HEK293 (cell line): ENCODE data around the gene SKAP1.

Source experiments
- CTCF ChIA-PET: fragments of 350-600 bp; formaldehyde crosslinking; extraction: SDS; loops from one replicate; lab custom pipeline; 2021; ENCODE audit warnings: antibody characterized with exemption; lab: Yijun Ruan, JAX
- POLR2A ChIA-PET: fragments of 300-600 bp; formaldehyde crosslinking; extraction: SDS; loops from one replicate; lab custom pipeline; 2020; ENCODE audit warnings: antibody characterized with exemption, inconsistent platforms; lab: Yijun Ruan, JAX
- H3K27ac ChIP-seq: fragments of 200-500 bp; sonication (Bioruptor generic); 2 replicates; pipeline ENCODE4 v1.5.1; 2014; ENCODE audit warnings: low read depth, low read length, control low read depth, inconsistent platforms; ENCODE audit errors: extremely low read depth
- H3K36me3 ChIP-seq, 2 experiments: fragments of 200-500 bp in 1 of 2; sonication (Bioruptor generic) in 1 of 2; 1 replicate in 1 of 2; 2 replicates in 1 of 2; pipeline ENCODE4 v1.5.1; 2014 to 2017; ENCODE audit warnings: inconsistent platforms in 2 of 2, low read length in 2 of 2; ENCODE audit not compliant: control insufficient read depth in 2 of 2, insufficient read depth in 1 of 2
- H3K4me1 ChIP-seq: fragments of 200-500 bp; sonication (Bioruptor generic); 2 replicates; pipeline ENCODE4 v1.5.1; 2014; ENCODE audit warnings: mild to moderate bottlenecking, low read length, inconsistent platforms; ENCODE audit not compliant: control insufficient read depth, insufficient read depth
- H3K4me3 ChIP-seq: 2 replicates; pipeline ENCODE4 v1.5.1; 2011; ENCODE audit warnings: low read depth, mild to moderate bottlenecking, control low read depth, low read length, moderate library complexity
- H3K9me3 ChIP-seq: fragments of 200-500 bp; sonication (Bioruptor generic); 2 replicates; pipeline ENCODE4 v1.5.1; 2014; ENCODE audit warnings: low read depth, low read length, inconsistent platforms; ENCODE audit not compliant: control insufficient read depth, insufficient read depth
- BCL11B ChIP-seq: fragments of 450-650 bp; formaldehyde crosslinking; IDR thresholded peaks from 2 replicates; pipeline ENCODE4 v1.5.1; 2016; ENCODE audit warnings: low read depth, missing biosample characterization, missing genetic modification characterization
- GFI1B ChIP-seq: fragments of 450-650 bp; formaldehyde crosslinking; IDR thresholded peaks from 2 replicates; pipeline ENCODE4 v1.5.1; 2016; ENCODE audit warnings: missing biosample characterization, missing genetic modification characterization
- GLI4 ChIP-seq: fragments of 450-650 bp; formaldehyde crosslinking; IDR thresholded peaks from 2 replicates; pipeline ENCODE4 v1.5.1; 2016; ENCODE audit warnings: missing biosample characterization, missing genetic modification characterization
- GLIS1 ChIP-seq: fragments of 450-650 bp; formaldehyde crosslinking; IDR thresholded peaks from 2 replicates; pipeline ENCODE4 v1.5.1; 2016; ENCODE audit warnings: missing biosample characterization, missing genetic modification characterization
- PATZ1 ChIP-seq: fragments of 450-650 bp; formaldehyde crosslinking; IDR thresholded peaks from 2 replicates; pipeline ENCODE4 v1.5.1; 2016; ENCODE audit warnings: missing biosample characterization, missing genetic modification characterization
- PRDM1 ChIP-seq: fragments of 450-650 bp; formaldehyde crosslinking; IDR thresholded peaks from 2 replicates; pipeline ENCODE4; 2016; ENCODE audit warnings: missing biosample characterization, missing genetic modification characterization
- PRDM6 ChIP-seq: fragments of 450-650 bp; formaldehyde crosslinking; IDR thresholded peaks from 2 replicates; pipeline ENCODE4 v1.5.1; 2017; ENCODE audit warnings: missing biosample characterization, missing genetic modification characterization
- SCRT2 ChIP-seq: fragments of 450-650 bp; formaldehyde crosslinking; IDR thresholded peaks from 2 replicates; pipeline ENCODE4 v1.5.1; 2016; ENCODE audit warnings: missing biosample characterization, missing genetic modification characterization
- TRIM28 ChIP-seq: IDR thresholded peaks from 2 replicates; pipeline ENCODE4 v1.6.1; 2011; ENCODE audit warnings: low read length, control low read depth, borderline replicate concordance
- ZBTB17 ChIP-seq: fragments of 450-650 bp; formaldehyde crosslinking; IDR thresholded peaks from 2 replicates; pipeline ENCODE4 v1.5.1; 2016; ENCODE audit warnings: missing biosample characterization, missing genetic modification characterization
- ZBTB20 ChIP-seq: fragments of 450-650 bp; formaldehyde crosslinking; IDR thresholded peaks from 2 replicates; pipeline ENCODE4 v1.5.1; 2016; ENCODE audit warnings: missing biosample characterization, missing genetic modification characterization
- ZBTB44 ChIP-seq: fragments of 450-650 bp; IDR thresholded peaks from 2 replicates; pipeline ENCODE4 v1.5.1; 2018; ENCODE audit warnings: missing biosample characterization, mild to moderate bottlenecking, missing genetic modification characterization
- ZBTB7A ChIP-seq: fragments of 450-650 bp; formaldehyde crosslinking; IDR thresholded peaks from 2 replicates; pipeline ENCODE4 v1.5.1; 2016; ENCODE audit warnings: low read depth, missing biosample characterization, missing genetic modification characterization
- ZNF221 ChIP-seq: fragments of 450-650 bp; formaldehyde crosslinking; IDR thresholded peaks from 2 replicates; pipeline ENCODE4 v1.5.1; 2017; ENCODE audit warnings: missing biosample characterization, missing genetic modification characterization, borderline replicate concordance
- ZNF239 ChIP-seq: fragments of 450-650 bp; formaldehyde crosslinking; IDR thresholded peaks from 2 replicates; pipeline ENCODE4 v1.5.1; 2016; ENCODE audit warnings: missing biosample characterization, missing genetic modification characterization
- ZNF335 ChIP-seq: fragments of 450-650 bp; formaldehyde crosslinking; conservative IDR thresholded peaks from 2 replicates; pipeline ENCODE4 v1.5.1; 2016; ENCODE audit warnings: missing biosample characterization, missing genetic modification characterization
- ZNF350 ChIP-seq: fragments of 450-650 bp; formaldehyde crosslinking; IDR thresholded peaks from 2 replicates; pipeline ENCODE4 v1.5.0; 2017; ENCODE audit warnings: missing biosample characterization, mild to moderate bottlenecking, missing genetic modification characterization
- ZNF529 ChIP-seq: fragments of 450-650 bp; formaldehyde crosslinking; IDR thresholded peaks from 2 replicates; pipeline ENCODE4 v1.5.1; 2017; ENCODE audit warnings: missing genetic modification characterization, missing biosample characterization; ENCODE audit not compliant: insufficient replicate concordance
- ZNF600 ChIP-seq: fragments of 450-650 bp; formaldehyde crosslinking; IDR thresholded peaks from 2 replicates; pipeline ENCODE4 v1.5.1; 2016; ENCODE audit warnings: missing biosample characterization, missing genetic modification characterization
- ZNF623 ChIP-seq: fragments of 450-650 bp; formaldehyde crosslinking; IDR thresholded peaks from 2 replicates; pipeline ENCODE4 v1.5.1; 2016; ENCODE audit warnings: missing biosample characterization, missing genetic modification characterization
- ZNF629 ChIP-seq: fragments of 450-650 bp; formaldehyde crosslinking; IDR thresholded peaks from 2 replicates; pipeline ENCODE4 v1.5.1; 2017; ENCODE audit warnings: missing biosample characterization, missing genetic modification characterization
- ZNF660 ChIP-seq: fragments of 450-650 bp; IDR thresholded peaks from 2 replicates; pipeline ENCODE4 v1.5.1; 2018; ENCODE audit warnings: missing biosample characterization, mild to moderate bottlenecking, missing genetic modification characterization
- ZNF664 ChIP-seq: fragments of 450-650 bp; formaldehyde crosslinking; IDR thresholded peaks from 2 replicates; pipeline ENCODE4 v1.5.1; 2016; ENCODE audit warnings: missing biosample characterization, missing genetic modification characterization
- ZNF692 ChIP-seq: fragments of 450-650 bp; formaldehyde crosslinking; IDR thresholded peaks from 2 replicates; pipeline ENCODE4 v1.5.1; 2016; ENCODE audit warnings: missing biosample characterization, missing genetic modification characterization
- ZNF777 ChIP-seq: fragments of 450-650 bp; formaldehyde crosslinking; IDR thresholded peaks from 2 replicates; pipeline ENCODE4 v1.5.1; 2017; ENCODE audit warnings: missing biosample characterization, missing genetic modification characterization, borderline replicate concordance
- ZSCAN30 ChIP-seq: fragments of 450-650 bp; IDR thresholded peaks from 2 replicates; pipeline ENCODE4 v1.5.1; 2018; ENCODE audit warnings: missing biosample characterization, mild to moderate bottlenecking, missing genetic modification characterization, moderate library complexity
- ZXDB ChIP-seq: fragments of 450-650 bp; formaldehyde crosslinking; IDR thresholded peaks from 2 replicates; pipeline ENCODE4 v1.5.1; 2016; ENCODE audit warnings: missing biosample characterization, missing genetic modification characterization
- TF ChIP-seq, protein P1 (sequence below): fragments of 450-650 bp; formaldehyde crosslinking; IDR thresholded peaks from 2 replicates; pipeline ENCODE4; 2016; ENCODE audit warnings: missing biosample characterization, missing genetic modification characterization

The SKAP1 gene

DNA sequence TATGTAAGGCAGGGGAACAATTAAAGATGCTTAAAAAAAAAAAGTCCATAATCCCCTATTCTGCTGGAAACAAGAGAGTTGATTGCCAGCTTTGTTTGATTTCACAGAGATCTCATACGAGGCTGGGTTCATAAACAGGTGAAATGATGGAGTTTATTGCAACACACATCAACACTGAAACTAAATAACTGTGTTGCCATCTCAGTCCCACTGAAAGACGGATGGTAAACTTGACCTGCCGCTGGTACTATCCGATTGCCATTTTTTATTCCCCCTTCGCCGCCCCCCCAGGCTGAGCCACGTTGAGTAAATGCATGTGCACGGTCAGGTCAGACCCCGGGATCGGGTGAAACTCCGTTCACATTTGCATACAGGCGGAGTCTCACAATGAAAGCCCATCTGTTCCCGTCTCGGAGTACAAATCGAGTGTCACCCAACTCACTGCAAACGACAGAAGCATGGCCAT is 119.2 kb downstream of the SKAP1 start:
- H3K36me3 ChIP-seq = no peaks in the 10 kb centered on the region
- TF ChIP-seq ZBTB44 (tag by site-specific recombination) (peak; percentile 58; the same call in 1 of the 2 replicates), SCRT2 (tag by site-specific recombination) (peak; percentile 42; the same call in 1 of the 2 replicates), ZNF600 (peak; percentile 57; the same call in 1 of the 2 replicates), ZNF623 (tag by site-specific recombination) (no peak), ZNF629 (0 out of 2 replicates have a peak, but pooled peaks have one; percentile 27), ZNF335 (peak; percentile 48; the same call in 1 of the 2 replicates), ZNF350 (tag by site-specific recombination) (no peak), ZNF529 (no peak), ZBTB17 (tag by site-specific recombination) (peak; percentile 97), GLIS1 (tag by site-specific recombination) (peak; percentile 58), ZBTB20 (tag by site-specific recombination) (peak; percentile 43; the same call in 1 of the 2 replicates), ZNF660 (tag by site-specific recombination) (peak; percentile 91), PRDM1 (tag by site-specific recombination) (peak; percentile 58), GFI1B (no peak), TRIM28 (0 out of 2 replicates have a peak, but pooled peaks have one; percentile 24), PATZ1 (peak; percentile 79), GLI4 (tag by site-specific recombination) (no peak), ZXDB (tag by site-specific recombination) (0 out of 2 replicates have a peak, but pooled peaks have one; percentile 30), ZNF692 (no peak)
- TF ChIP-seq, protein P1, sequence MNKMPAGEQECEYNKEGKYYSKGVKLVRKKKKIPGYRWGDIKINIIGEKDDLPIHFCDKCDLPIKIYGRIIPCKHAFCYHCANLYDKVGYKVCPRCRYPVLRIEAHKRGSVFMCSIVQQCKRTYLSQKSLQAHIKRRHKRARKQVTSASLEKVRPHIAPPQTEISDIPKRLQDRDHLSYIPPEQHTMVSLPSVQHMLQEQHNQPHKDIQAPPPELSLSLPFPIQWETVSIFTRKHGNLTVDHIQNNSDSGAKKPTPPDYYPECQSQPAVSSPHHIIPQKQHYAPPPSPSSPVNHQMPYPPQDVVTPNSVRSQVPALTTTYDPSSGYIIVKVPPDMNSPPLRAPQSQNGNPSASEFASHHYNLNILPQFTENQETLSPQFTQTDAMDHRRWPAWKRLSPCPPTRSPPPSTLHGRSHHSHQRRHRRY (tag by site-specific recombination) = no peak
- H3K27ac ChIP-seq = no peak overlapping the region
- ChIA-PET POLR2A (no interaction called here), CTCF (interaction anchor here (0.5 to 1.6 kb wide), 6 partner anchors 48 to 317 kb away, joined by 4 to 5 read pairs (median 4); partner anchors contain the start of gene HOXB8)
- no peaks in the 10 kb centered on the region for H3K9me3 ChIP-seq
- H3K4me1 ChIP-seq = peaks cover 6% of the 10 kb centered on the region
- no peak overlapping the region for H3K4me3 ChIP-seq

DNA sequence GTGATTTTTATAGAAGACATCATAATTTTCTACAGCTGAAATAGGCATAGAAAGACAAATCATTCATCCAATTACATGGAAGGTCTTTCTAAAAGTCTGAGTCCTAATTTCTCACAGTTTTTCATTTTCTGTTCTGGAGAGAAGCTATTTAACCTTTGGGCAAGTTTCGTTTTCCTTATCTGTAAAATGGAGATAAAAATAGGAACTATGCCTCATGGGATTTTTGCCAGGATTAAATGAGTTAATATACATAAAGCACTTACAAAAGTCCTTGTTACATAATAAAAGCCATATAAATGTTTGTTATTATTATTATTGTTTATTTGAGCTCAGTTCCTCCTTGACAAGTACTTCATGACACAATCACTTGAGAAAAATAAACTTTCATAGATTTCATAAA is 121.4 kb downstream of the SKAP1 start:
- ChIA-PET CTCF (interaction anchor here (0.6 to 3.9 kb wide), 58 partner anchors 10 to 361 kb away, joined by 3 to 76 read pairs (median 5); partner anchors contain the start of genes HOXB5 and HOXB8), POLR2A (no interaction called here)
- Histone ChIP-seq H3K9me3 (no peaks in the 10 kb centered on the region), H3K36me3 (no peaks in the 10 kb centered on the region), H3K4me1 (peaks cover 6% of the 10 kb centered on the region), H3K27ac (no peak overlapping the region), H3K4me3 (no peak overlapping the region)
- TF ChIP-seq GFI1B = no peak
- no peak for TF ChIP-seq ZNF350 (tag by site-specific recombination)
- TF ChIP-seq PRDM6 (tag by site-specific recombination) = peak; percentile 36; the same call in 1 of the 2 replicates
- no peak for TF ChIP-seq ZBTB7A (tag by site-specific recombination)
- no peak for TF ChIP-seq ZNF777 (tag by site-specific recombination)
- TF ChIP-seq ZSCAN30 (tag by site-specific recombination) = no peak
- no peak for TF ChIP-seq BCL11B
- TF ChIP-seq ZNF664 = peak; percentile 75
- no peak for TF ChIP-seq ZNF239 (tag by site-specific recombination)
- TF ChIP-seq ZNF221 = no peak
